BE2C (cell line): Measurements from ENCODE around the gene PLOD3.

Experiments
- DNase-seq: peaks from one replicate; pipeline ENCODE4 v3.0.0-alpha.2; 2020
- H3K27me3 ChIP-seq: fragments of 250-450 bp; sonication (Bioruptor Pico); 2 replicates; pipeline ENCODE4 v1.5.1; 2020; ENCODE audit warnings: mild to moderate bottlenecking
- H3K36me3 ChIP-seq: fragments of 250-450 bp; sonication (Bioruptor Pico); 2 replicates; pipeline ENCODE4 v1.5.1; 2020; ENCODE audit warnings: mild to moderate bottlenecking
- H3K4me1 ChIP-seq: fragments of 250-450 bp; sonication (Bioruptor Pico); 2 replicates; pipeline ENCODE4 v1.5.1; 2020
- H3K4me3 ChIP-seq: 2 replicates; pipeline ENCODE4 v1.5.1; 2011; ENCODE audit warnings: low read depth, low read length
- H3K9me3 ChIP-seq: fragments of 250-450 bp; sonication (Bioruptor Pico); 2 replicates; pipeline ENCODE4 v1.5.1; 2020
- CTCF ChIP-seq: IDR thresholded peaks from 2 replicates; pipeline ENCODE4 v1.5.1; 2012; ENCODE audit warnings: mild to moderate bottlenecking, low read depth, low read length

PLOD3 gene

GRCh38 chr7:101160910-101161309, 56.5 kb downstream of the PLOD3 start:
- DNase-seq: no peak
- no peaks in the 10 kb centered on the region for H3K27me3 ChIP-seq
- peaks cover 4% of the 10 kb centered on the region; the same call in 1 of the 2 replicates for H3K4me1 ChIP-seq
- TF ChIP-seq CTCF: no peak
- peaks cover 17% of the 10 kb centered on the region for H3K36me3 ChIP-seq
- no peaks in the 10 kb centered on the region for H3K9me3 ChIP-seq
- no peak overlapping the region for H3K4me3 ChIP-seq

GRCh38 chr7:101159696-101160674, 57.4 kb downstream of the PLOD3 start:
- peaks cover 4% of the 10 kb centered on the region; the same call in 1 of the 2 replicates for H3K4me1 ChIP-seq
- H3K4me3 ChIP-seq: no peak overlapping the region
- H3K27me3 ChIP-seq: no peaks in the 10 kb centered on the region
- no peak for TF ChIP-seq CTCF
- DNase-seq: peak; percentile 60
- peaks cover 17% of the 10 kb centered on the region for H3K36me3 ChIP-seq
- H3K9me3 ChIP-seq: no peaks in the 10 kb centered on the region

- Histone ChIP-seq H3K9me3 (no peaks in the 10 kb centered on the region), H3K27me3 (no peaks in the 10 kb centered on the region), H3K36me3 (peaks cover 9% of the 10 kb centered on the region), H3K4me1 (peaks cover 4% of the 10 kb centered on the region; the same call in 1 of the 2 replicates), H3K4me3 (no peak overlapping the region)
- DNase-seq: no peak
- TF ChIP-seq CTCF: no peak
Observed at GRCh38 chr7:101156866-101157589, 60.4 kb downstream of the PLOD3 start.

GRCh38 chr7:101156277-101156676, 61.1 kb downstream of the PLOD3 start:
- H3K36me3 ChIP-seq: peaks cover 9% of the 10 kb centered on the region
- peak; percentile 37 for TF ChIP-seq CTCF
- H3K27me3 ChIP-seq: no peaks in the 10 kb centered on the region
- H3K9me3 ChIP-seq: no peaks in the 10 kb centered on the region
- DNase-seq: no peak
- no peak overlapping the region for H3K4me3 ChIP-seq
- peaks cover 4% of the 10 kb centered on the region; the same call in 1 of the 2 replicates for H3K4me1 ChIP-seq
